ENCODE results near the gene AP3S1. TPM values are rescaled to one million over a fixed set of nuclear protein-coding genes. Genes with fewer than 3 reads are reported as not detected.

Gene AP3S1
- polyA plus RNA-seq, 2 of the 4 experiments (the other 2 are of a cell fraction) = 75.7 to 103 TPM

- FAIRE-seq (no peak), DNase-seq (ENCODE audit: low read depth in 1 of 2, low spot score in 1 of 2) (peak in 1 of 2 experiments; percentile 16)
- POLR2A ChIA-PET = no interaction called here
These were observed 91.3 kb downstream of the AP3S1 start for GRCh38 chr5:115932991-115933390.

DNA sequence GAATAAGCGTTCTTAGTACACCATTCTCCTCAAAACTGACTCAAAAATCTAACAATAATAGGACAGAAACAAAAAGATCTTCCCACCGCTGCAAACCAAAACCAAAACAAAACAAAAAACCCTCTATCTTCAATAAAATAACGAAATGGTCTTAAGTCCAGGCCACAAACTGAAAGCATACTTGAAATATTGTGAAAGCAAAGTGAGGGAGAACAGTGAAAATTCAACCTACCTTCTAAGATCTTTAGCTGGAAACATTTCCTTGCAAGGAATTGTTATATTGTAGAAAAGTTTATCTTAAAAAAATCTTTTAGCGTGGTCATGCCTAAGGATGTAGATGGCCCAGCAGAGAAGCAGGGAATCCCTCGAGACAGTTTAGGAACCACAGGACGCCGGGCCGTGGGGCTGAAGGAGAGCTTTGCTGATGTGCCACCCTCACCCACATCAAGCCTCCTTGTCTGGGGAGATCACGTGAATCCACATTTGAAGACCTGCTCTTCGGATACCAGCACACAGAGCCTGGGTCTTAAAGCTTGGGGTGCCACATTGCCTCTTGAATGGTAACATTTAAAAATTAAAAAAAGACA is 92.7 kb downstream of the AP3S1 start:
- CTCF ChIA-PET = no interaction called here
- POLR2A ChIA-PET = no interaction called here
- no peak overlapping the region for H3K4me2 ChIP-seq
- TF ChIP-seq ESRRA (IDR thresholded peaks at IDR 0.05; ENCODE audit: borderline replicate concordance, low read length) (no peak), NR3C1 (IDR thresholded peaks at IDR 0.05) (no peak), POLR2AphosphoS2 (conservative IDR thresholded peaks at IDR 0.05; ENCODE audit: low read length) (no peak), RARB (CRISPR knock-in tag; IDR thresholded peaks at IDR 0.05) (no peak), RNF2 (IDR thresholded peaks at IDR 0.05; ENCODE audit: borderline replicate concordance, low read depth) (no peak), POLR2A (IDR thresholded peaks at IDR 0.05; ENCODE audit: low read length) (no peak), JUN (IDR thresholded peaks at IDR 0.05) (no peak), CBX2 (IDR thresholded peaks at IDR 0.05; ENCODE audit: borderline replicate concordance, low read depth) (no peak), RCOR1 (IDR thresholded peaks at IDR 0.05; ENCODE audit: low read depth, low read length) (no peak), HOXB5 (CRISPR knock-in tag; IDR thresholded peaks at IDR 0.05) (no peak), MYC (IDR thresholded peaks at IDR 0.05; ENCODE audit: borderline replicate concordance, low read length) (no peak), FOSL2 (IDR thresholded peaks at IDR 0.05) (no peak), FOSL2 (CRISPR knock-in tag; IDR thresholded peaks at IDR 0.05) (no peak), GATA3 (IDR thresholded peaks at IDR 0.05; ENCODE audit: borderline replicate concordance) (no peak), KDM1A (IDR thresholded peaks at IDR 0.05; ENCODE audit: low read depth) (no peak), EHMT2 (IDR thresholded peaks at IDR 0.05; ENCODE audit: low read depth) (no peak), TP53 (CRISPR knock-in tag; IDR thresholded peaks at IDR 0.05) (no peak), ZSCAN20 (CRISPR knock-in tag; IDR thresholded peaks at IDR 0.05) (no peak), EP300 (IDR thresholded peaks at IDR 0.05) (no peak)
- H3K4me3 ChIP-seq = no peak overlapping the region
- H3K4me1 ChIP-seq = peaks cover 14% of the 10 kb centered on the region; the same call in 1 of the 3 replicates
- ATAC-seq = no peak
- 81% methylated on average over 10 of the region's 10 CpGs for WGBS (ENCODE audit: missing lambda C conversion rate)
- no peak overlapping the region for H3K27ac ChIP-seq
- H3K9me3 ChIP-seq = no peaks in the 10 kb centered on the region
- FAIRE-seq = no peak
- no peak for DNase-seq (ENCODE audit: low read depth in 1 of 2, low spot score in 1 of 2)

More at GRCh38 chr5:115932991-115933390, 91.3 kb downstream of the AP3S1 start:
- no peak for ATAC-seq
- 63% methylated on average over 6 of the region's 6 CpGs for WGBS (ENCODE audit: missing lambda C conversion rate)
- Histone ChIP-seq H3K4me2 (no peak overlapping the region), H3K4me1 (peaks cover 21% of the 10 kb centered on the region; the same call in 1 of the 3 replicates), H3K4me3 (no peak overlapping the region), H3K9me3 (no peaks in the 10 kb centered on the region), H3K27ac (no peak overlapping the region)
- CTCF ChIA-PET = interaction anchor here (1.4 kb wide), 1 partner anchor 17 kb away, joined by 3 read pairs; no protein-coding TSS in a partner anchor
- TF ChIP-seq PHF8 (IDR thresholded peaks at IDR 0.05; ENCODE audit: borderline replicate concordance, low read depth) (no peak), CHD4 (IDR thresholded peaks at IDR 0.05; ENCODE audit: borderline replicate concordance) (no peak), EP300 (IDR thresholded peaks at IDR 0.05) (no peak), FOSL2 (IDR thresholded peaks at IDR 0.05) (no peak), FOSL2 (CRISPR knock-in tag; IDR thresholded peaks at IDR 0.05) (no peak), RARB (CRISPR knock-in tag; IDR thresholded peaks at IDR 0.05) (no peak), ZSCAN20 (CRISPR knock-in tag; IDR thresholded peaks at IDR 0.05) (no peak), CBX8 (IDR thresholded peaks at IDR 0.05) (no peak), ESRRA (IDR thresholded peaks at IDR 0.05; ENCODE audit: borderline replicate concordance, low read length) (no peak), MYC (IDR thresholded peaks at IDR 0.05; ENCODE audit: borderline replicate concordance, low read length) (no peak), RFX5 (IDR thresholded peaks at IDR 0.05) (no peak), POLR2AphosphoS2 (conservative IDR thresholded peaks at IDR 0.05; ENCODE audit: low read length) (no peak), RAD21 (conservative IDR thresholded peaks at IDR 0.05 in 1 of 2, IDR thresholded peaks at IDR 0.05 in 1 of 2) (no peak), CBX2 (IDR thresholded peaks at IDR 0.05; ENCODE audit: borderline replicate concordance, low read depth) (no peak), ZFP36 (IDR thresholded peaks at IDR 0.05; ENCODE audit: borderline replicate concordance, partially characterized antibody) (no peak)

- FAIRE-seq (no peak), ATAC-seq (no peak), DNase-seq (ENCODE audit: low read depth in 1 of 2, low spot score in 1 of 2) (no peak)
- CTCF ChIA-PET = no interaction called here
- POLR2A ChIA-PET = no interaction called here
- 67% methylated on average over 1 of the region's 1 CpG for WGBS (ENCODE audit: missing lambda C conversion rate)
- Histone ChIP-seq H3K9me3 (no peaks in the 10 kb centered on the region), H3K4me1 (no peaks in the 10 kb centered on the region), H3K4me2 (no peak overlapping the region), H3K4me3 (no peak overlapping the region), H3K27ac (no peak overlapping the region)
- TF ChIP-seq KDM5A (IDR thresholded peaks at IDR 0.05) (no peak), HOXB5 (CRISPR knock-in tag; IDR thresholded peaks at IDR 0.05) (no peak), PHF8 (IDR thresholded peaks at IDR 0.05; ENCODE audit: borderline replicate concordance, low read depth) (no peak), CEBPB (IDR thresholded peaks at IDR 0.05) (no peak)
These were observed 94.3 kb downstream of the AP3S1 start for GRCh38 chr5:115936031-115936430.

All from A549 (cell line).